BE2C (cell line): ENCODE measurements around the gene KRTAP10-6.
"Not testable (repeated sequence)": the region's sequence is repeated elsewhere in the genome, so short reads cannot be mapped to it uniquely, and the experiment has no call there.

Source experiments
- DNase-seq: peaks from one replicate; pipeline ENCODE4 v3.0.0-alpha.2; 2020
- H3K27me3 ChIP-seq: fragments of 250-450 bp; sonication (Bioruptor Pico); 2 replicates; pipeline ENCODE4 v1.5.1; 2020; ENCODE audit warnings: mild to moderate bottlenecking
- H3K36me3 ChIP-seq: fragments of 250-450 bp; sonication (Bioruptor Pico); 2 replicates; pipeline ENCODE4 v1.5.1; 2020; ENCODE audit warnings: mild to moderate bottlenecking
- H3K4me1 ChIP-seq: fragments of 250-450 bp; sonication (Bioruptor Pico); 2 replicates; pipeline ENCODE4 v1.5.1; 2020
- H3K4me3 ChIP-seq: 2 replicates; pipeline ENCODE4 v1.5.1; 2011; ENCODE audit warnings: low read depth, low read length
- H3K9me3 ChIP-seq: fragments of 250-450 bp; sonication (Bioruptor Pico); 2 replicates; pipeline ENCODE4 v1.5.1; 2020
- TF ChIP-seq, protein P1 (sequence below): IDR thresholded peaks from 2 replicates; pipeline ENCODE4 v1.5.1; 2012; ENCODE audit warnings: mild to moderate bottlenecking, low read depth, low read length

Gene KRTAP10-6

DNA sequence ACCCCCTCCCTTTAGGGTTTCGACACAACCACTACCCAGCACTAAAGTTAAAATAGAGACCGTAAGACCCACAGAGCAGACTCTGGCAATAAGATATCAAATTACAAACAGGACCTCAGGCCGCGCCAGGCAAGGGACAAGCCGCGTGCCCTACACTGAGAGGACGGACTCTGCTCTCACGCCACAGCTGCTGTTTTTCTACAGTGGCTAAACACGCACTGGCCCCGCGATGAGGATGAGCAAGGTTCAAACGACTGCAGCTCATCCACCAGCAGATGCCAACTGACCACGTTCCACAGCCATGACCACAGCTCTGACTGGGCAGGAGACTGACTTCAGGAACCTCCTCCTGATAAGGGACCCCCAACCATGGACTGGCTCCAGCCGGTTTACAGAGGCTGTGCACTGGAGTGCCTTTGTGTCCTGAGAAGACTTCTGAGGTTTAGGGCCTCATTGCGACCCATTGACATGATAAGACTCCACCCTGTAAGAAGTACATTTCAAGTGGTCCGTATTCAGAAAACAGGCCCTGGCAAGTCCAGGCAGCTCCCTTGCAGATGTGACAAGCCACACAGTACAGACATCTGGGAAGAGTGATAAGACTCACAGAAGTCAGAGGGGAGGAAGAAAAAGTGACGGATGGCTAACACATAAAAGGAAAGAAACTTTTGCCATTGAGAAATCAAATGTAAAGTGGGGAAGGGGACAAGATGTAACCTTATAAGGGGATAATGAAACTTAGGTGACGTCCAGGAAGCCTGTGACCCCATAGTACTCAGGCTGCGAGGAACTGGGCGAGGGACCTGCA lies 1.5 kb upstream of the KRTAP10-6 start:
- Histone ChIP-seq H3K27me3 (peaks cover 42% of the 10 kb centered on the region), H3K4me1 (no peaks in the 10 kb centered on the region), H3K9me3 (no peaks in the 10 kb centered on the region), H3K36me3 (no peaks in the 10 kb centered on the region), H3K4me3 (no peak overlapping the region)
- DNase-seq: no peak
- TF ChIP-seq, protein P1, sequence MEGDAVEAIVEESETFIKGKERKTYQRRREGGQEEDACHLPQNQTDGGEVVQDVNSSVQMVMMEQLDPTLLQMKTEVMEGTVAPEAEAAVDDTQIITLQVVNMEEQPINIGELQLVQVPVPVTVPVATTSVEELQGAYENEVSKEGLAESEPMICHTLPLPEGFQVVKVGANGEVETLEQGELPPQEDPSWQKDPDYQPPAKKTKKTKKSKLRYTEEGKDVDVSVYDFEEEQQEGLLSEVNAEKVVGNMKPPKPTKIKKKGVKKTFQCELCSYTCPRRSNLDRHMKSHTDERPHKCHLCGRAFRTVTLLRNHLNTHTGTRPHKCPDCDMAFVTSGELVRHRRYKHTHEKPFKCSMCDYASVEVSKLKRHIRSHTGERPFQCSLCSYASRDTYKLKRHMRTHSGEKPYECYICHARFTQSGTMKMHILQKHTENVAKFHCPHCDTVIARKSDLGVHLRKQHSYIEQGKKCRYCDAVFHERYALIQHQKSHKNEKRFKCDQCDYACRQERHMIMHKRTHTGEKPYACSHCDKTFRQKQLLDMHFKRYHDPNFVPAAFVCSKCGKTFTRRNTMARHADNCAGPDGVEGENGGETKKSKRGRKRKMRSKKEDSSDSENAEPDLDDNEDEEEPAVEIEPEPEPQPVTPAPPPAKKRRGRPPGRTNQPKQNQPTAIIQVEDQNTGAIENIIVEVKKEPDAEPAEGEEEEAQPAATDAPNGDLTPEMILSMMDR: no peak

DNA sequence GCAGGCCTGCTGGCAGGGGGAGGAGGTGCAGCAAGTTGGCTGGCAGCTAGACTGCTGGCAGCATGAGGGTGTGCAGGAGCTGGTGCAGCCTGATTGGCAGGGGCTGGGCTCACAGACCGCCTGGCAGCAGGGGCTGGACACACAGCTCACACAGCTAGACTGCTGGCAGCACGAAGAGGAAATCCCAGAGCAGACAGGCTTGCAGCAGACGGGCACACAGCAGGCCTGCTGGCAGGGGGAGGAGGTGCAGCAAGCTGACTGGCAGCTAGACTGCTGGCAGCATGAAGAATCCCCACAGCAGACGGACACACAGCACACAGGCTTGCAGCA lies 539 bp downstream of the KRTAP10-6 start:
- H3K27me3 ChIP-seq: peaks cover 31% of the 10 kb centered on the region
- H3K4me3 ChIP-seq, DNase-seq, H3K9me3 ChIP-seq, H3K4me1 ChIP-seq, H3K36me3 ChIP-seq: not testable (repeated sequence)

DNA sequence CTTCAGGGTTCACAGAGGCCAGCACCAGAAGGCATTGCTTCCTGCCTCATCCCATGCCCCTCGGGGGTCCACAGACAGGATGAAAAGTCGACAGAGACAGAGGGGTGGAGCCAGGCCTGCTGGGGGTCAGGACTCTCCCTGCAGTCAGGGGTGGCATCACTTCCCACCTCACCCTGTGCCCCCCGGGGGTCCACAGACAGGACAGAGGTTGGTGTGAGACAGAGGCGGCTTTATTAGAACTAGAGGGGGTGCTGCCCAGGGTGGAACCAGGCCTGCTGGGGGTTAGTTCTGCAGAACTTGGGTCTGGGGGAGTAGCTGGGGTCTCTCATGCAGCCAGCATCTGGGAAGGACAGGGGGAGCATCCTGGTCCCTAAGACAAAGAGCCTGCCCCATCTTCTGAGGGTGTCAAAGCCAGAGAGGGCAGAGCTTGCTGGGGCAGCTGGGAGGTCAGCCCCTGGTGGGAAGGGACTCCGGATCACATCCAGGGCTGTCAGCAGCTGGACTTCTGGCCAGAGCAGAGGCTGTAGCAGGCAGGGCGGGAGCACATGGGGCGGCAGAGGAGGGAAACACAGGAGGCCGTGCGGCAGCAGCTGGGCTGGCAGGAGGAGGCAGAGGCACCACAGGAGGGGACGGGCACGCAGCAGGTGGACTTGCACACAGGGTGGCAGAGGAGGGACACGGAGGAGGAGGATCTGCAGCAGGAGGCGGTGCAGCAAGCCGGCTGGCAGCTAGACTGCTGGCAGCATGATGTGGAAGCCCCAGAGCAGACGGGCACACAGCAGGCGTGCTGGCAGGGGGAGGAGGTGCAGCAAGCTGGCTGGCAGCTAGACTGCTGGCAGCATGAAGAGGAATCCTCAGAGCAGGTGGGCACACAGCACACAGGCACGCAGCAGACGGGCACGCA lies 1.2 kb downstream of the KRTAP10-6 start:
- H3K9me3 ChIP-seq, DNase-seq, H3K4me3 ChIP-seq, H3K4me1 ChIP-seq, H3K36me3 ChIP-seq: not testable (repeated sequence)
- peaks cover 27% of the 10 kb centered on the region for H3K27me3 ChIP-seq

DNA sequence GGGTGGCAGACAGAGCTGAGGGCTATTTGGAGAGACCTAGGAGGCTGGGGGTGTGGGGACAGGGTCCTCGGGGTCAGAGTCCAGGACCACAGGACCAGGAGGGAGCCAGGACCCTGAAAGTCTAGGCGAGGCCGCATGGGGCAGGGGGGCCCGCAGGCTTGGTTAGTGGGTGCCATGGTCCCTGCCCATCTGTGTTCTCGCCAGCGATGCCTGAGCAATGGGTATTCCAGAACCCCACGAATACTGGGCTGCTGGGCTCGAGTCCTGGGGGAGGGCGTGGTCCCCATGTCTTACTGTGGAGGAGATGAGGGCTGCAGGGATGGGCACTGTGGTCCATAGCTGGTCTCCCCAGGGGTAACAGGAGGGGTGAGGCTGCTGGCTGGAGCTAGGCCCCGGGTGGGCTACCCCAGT lies 2.0 kb downstream of the KRTAP10-6 start:
- H3K27me3 ChIP-seq: peaks cover 26% of the 10 kb centered on the region
- H3K4me1 ChIP-seq: no peaks in the 10 kb centered on the region

DNA sequence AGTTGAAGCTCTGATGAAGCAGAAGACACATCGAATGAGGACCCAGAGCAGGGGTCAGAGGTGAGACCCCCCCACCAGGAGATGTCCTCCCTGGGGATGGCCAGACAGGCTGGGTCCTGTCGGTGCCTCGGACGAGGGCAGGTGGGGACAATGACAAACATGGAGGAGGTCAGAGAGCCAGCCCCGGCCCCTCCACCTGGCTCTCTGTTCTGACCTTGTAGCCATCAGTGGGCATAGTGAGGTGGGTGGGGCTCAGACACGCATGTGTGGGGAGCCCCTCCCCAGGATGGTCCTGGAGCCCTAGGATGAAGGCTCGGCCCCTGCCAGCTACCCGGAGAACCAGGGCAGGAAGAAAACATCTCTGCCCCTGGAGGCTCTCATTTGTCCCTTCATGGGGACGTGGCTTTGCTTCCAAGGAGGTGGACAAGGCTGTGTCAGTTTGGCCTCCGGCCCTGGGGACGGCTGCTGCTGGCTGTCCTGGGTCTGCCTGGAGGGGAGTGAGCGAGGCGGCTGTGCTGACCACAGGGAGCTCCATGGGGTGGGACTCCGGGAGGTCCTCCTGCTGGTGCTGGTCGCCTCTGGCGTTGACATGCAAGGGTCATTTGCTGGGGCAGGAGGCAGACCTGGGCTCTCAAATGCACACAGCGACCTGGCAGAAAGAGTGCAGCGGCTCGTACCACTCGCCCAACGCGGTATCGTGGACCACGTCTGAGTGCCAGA lies 2.6 kb downstream of the KRTAP10-6 start:
- peaks cover 26% of the 10 kb centered on the region for H3K27me3 ChIP-seq
- no peaks in the 10 kb centered on the region for H3K9me3 ChIP-seq
- TF ChIP-seq, protein P1: no peak
- no peaks in the 10 kb centered on the region for H3K36me3 ChIP-seq
- H3K4me1 ChIP-seq: no peaks in the 10 kb centered on the region
- H3K4me3 ChIP-seq: no peak overlapping the region
- DNase-seq: no peak

More for the DNA sequence above, 2.0 kb downstream of the KRTAP10-6 start:
- no peak for DNase-seq
- H3K9me3 ChIP-seq: no peaks in the 10 kb centered on the region
- TF ChIP-seq, protein P1: no peak
- no peaks in the 10 kb centered on the region for H3K36me3 ChIP-seq
- no peak overlapping the region for H3K4me3 ChIP-seq

DNA sequence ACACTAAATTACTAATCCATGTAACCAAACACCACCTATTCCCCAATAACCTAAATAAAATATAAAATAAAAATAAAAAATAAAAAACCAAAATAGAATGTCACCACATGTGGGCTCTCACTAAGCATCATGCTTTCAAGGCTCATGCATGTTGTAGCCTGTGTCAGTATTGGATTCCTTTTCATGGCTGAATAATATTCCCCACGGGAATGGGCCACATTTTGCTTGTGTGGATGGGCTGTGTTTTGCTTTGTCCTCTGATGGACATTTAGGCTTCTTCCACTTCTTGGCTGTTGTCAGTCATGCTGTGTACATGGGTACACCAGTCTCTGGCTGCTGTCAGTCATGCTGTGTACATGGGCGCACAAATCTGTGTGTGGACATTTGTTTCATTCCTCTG lies 3.2 kb downstream of the KRTAP10-6 start:
- peaks cover 22% of the 10 kb centered on the region for H3K27me3 ChIP-seq
- H3K9me3 ChIP-seq: no peaks in the 10 kb centered on the region
- no peak for DNase-seq
- no peak overlapping the region for H3K4me3 ChIP-seq
- TF ChIP-seq, protein P1: no peak
- H3K36me3 ChIP-seq: no peaks in the 10 kb centered on the region
- H3K4me1 ChIP-seq: no peaks in the 10 kb centered on the region
